Upper lobe of left lung (tissue), 6 donors: ENCODE measurements around the gene DKK2. TPM values are rescaled to one million over a fixed set of nuclear protein-coding genes. Genes with fewer than 3 reads are reported as not detected.
A peak's percentile ranks its signal among the peaks of the same experiment; 100 is the strongest.

Source experiments
- ATAC-seq, 2 donors: fragments of 200-7000 bp; cut with Tn5 transposase; one replicate each; pipeline ENCODE4 v1.9.1; 2022; ENCODE audit warnings: mild to moderate bottlenecking in 2 of 2, moderate library complexity in 2 of 2; ENCODE audit not compliant: low FRiP score in 2 of 2
- DNase-seq, 2 donors: peaks; one replicate each; pipeline ENCODE4 v3.0.0-alpha.2; 2019 to 2020
- H3K27ac ChIP-seq, 4 donors: fragments of 200-600 bp; sonication (generic); one replicate each; pipeline ENCODE4 v1.5.1; 2016 to 2019
- H3K27me3 ChIP-seq, 4 donors: fragments of 200-600 bp; sonication (generic); one replicate each; pipeline ENCODE4 v1.5.1; 2017 to 2019
- H3K36me3 ChIP-seq, 4 donors: fragments of 200-600 bp; sonication (generic); one replicate each; pipeline ENCODE4 v1.5.1; 2016 to 2019
- H3K4me1 ChIP-seq, 4 donors: fragments of 200-600 bp; sonication (generic); one replicate each; pipeline ENCODE4 v1.5.1; 2018 to 2019
- H3K4me3 ChIP-seq, 4 donors: fragments of 200-600 bp; sonication (generic); one replicate each; pipeline ENCODE4 v1.5.1; 2017 to 2019; ENCODE audit warnings: mild to moderate bottlenecking in 2 of 4, moderate library complexity in 1 of 4
- H3K9me3 ChIP-seq, 4 donors: fragments of 200-600 bp; sonication (generic); one replicate each; pipeline ENCODE4 v1.5.1; 2018 to 2019
- EP300 ChIP-seq, 4 donors: sonication (generic); formaldehyde crosslinking; IDR thresholded peaks; one replicate each; pipeline ENCODE4 v1.5.1; 2017; ENCODE audit warnings: antibody characterized with exemption in 4 of 4, control low read depth in 2 of 4
- POLR2A ChIP-seq, 4 donors: fragments of 450-650 bp; IDR thresholded peaks; one replicate each; pipeline ENCODE4 v1.5.1; 2016 to 2017; ENCODE audit warnings: antibody characterized with exemption in 4 of 4, mild to moderate bottlenecking in 2 of 4
- POLR2AphosphoS5 ChIP-seq, 2 donors: sonication (generic); formaldehyde crosslinking; IDR thresholded peaks; one replicate each; pipeline ENCODE4 v1.5.1; 2017; ENCODE audit warnings: antibody characterized with exemption in 2 of 2
- WGBS, 2 donors: methylation state at CpG; one replicate each; pipeline ENCODE4 v1.1.5; 2017 to 2018; 5-methylcytosine and 5-hydroxymethylcytosine counted together
- total RNA-seq, 6 donors: library from RNA; depleted of rRNA in 4 of 6; stranded (reverse); fragments of >200 nt in 4 of 6; gene quantifications; one replicate each; pipeline versions ENCODE4 v1.1.0 to v1.2.1, GENCODE V29; 2016 to 2021
- TF ChIP-seq, protein P1 (sequence below), 6 experiments: fragments of 450-650 bp in 4 of 6; fragments of 200-600 bp in 2 of 6; sonication (generic) in 2 of 6; IDR thresholded peaks; one replicate each; pipeline ENCODE4 v1.5.1; 2016 to 2019; ENCODE audit warnings: antibody characterized with exemption in 6 of 6
- donor health status: DM: no; HTN: no; CAD: no; lungs with moderate emphysema.
- donor health status: DM: no; HTN: yes; CAD: no; lungs with severe emphysema.

The DKK2 gene, protein sequence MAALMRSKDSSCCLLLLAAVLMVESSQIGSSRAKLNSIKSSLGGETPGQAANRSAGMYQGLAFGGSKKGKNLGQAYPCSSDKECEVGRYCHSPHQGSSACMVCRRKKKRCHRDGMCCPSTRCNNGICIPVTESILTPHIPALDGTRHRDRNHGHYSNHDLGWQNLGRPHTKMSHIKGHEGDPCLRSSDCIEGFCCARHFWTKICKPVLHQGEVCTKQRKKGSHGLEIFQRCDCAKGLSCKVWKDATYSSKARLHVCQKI
- total RNA-seq = 10 to 100 TPM in 1 of 6 donors, 1 to 10 TPM in 4, not detected in 1; 1.8 to 22.1 (median 6.0) TPM

DNA sequence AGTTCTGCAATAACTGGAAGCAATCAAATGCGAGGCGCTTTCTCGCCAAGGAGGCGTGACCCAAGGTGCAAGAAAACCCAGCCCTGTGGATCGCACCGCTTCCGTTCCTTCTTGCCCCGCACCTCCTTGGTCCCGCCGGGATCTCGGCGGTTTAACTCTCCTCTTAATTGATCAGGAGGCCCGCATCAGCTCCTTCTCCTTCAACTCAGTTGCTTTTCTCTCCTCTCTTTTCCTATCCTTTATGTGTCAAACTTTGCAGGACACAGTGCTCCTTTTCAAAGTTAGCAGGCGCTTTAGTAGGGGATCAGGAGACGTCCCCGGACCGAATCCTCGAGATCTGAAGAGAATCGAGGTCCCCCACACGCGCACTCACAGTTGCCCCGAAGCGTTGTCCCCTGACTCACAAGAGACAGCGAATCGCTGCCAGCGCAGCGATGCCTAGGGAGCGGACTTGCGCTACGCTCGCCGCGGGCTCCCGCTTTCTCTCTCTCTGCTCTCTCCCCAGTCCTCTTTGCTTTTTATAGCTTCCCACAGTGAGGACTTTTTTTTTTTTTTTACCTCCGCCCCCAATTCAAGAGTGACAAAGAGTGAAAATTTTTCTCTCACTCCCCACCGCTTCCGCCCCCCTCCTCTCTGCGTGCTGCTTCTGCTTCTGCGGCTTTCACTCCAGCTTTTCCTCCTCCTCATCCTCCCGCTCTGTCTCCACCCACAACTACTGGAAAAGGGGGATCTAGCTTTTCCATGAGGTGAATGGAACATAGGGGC is at the start of gene DKK2:
Gene DKK2, minus strand, starts transcription at position 495 of the 765 bp plus-strand sequence. CDS start 722 bp downstream, outside the sequence.
- peak in 1 of 2 donors; percentile 65 for ATAC-seq
- no peak for TF ChIP-seq EP300 (IDR thresholded peaks at IDR 0.05)
- TF ChIP-seq, protein P1, sequence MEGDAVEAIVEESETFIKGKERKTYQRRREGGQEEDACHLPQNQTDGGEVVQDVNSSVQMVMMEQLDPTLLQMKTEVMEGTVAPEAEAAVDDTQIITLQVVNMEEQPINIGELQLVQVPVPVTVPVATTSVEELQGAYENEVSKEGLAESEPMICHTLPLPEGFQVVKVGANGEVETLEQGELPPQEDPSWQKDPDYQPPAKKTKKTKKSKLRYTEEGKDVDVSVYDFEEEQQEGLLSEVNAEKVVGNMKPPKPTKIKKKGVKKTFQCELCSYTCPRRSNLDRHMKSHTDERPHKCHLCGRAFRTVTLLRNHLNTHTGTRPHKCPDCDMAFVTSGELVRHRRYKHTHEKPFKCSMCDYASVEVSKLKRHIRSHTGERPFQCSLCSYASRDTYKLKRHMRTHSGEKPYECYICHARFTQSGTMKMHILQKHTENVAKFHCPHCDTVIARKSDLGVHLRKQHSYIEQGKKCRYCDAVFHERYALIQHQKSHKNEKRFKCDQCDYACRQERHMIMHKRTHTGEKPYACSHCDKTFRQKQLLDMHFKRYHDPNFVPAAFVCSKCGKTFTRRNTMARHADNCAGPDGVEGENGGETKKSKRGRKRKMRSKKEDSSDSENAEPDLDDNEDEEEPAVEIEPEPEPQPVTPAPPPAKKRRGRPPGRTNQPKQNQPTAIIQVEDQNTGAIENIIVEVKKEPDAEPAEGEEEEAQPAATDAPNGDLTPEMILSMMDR (IDR thresholded peaks at IDR 0.05) = no peak
- no peak for TF ChIP-seq POLR2AphosphoS5 (IDR thresholded peaks at IDR 0.05)
- TF ChIP-seq POLR2A (IDR thresholded peaks at IDR 0.05) = no peak
- peak in 1 of 2 donors; percentile 48 for DNase-seq
- H3K27me3 ChIP-seq = peaks cover 0 to 11% (median 6%) of the 10 kb centered on the region in 4 donors
- H3K27ac ChIP-seq = no peak within 1 kb of the TSS
- peaks cover 19 to 39% (median 21%) of the 10 kb centered on the region in 4 donors for H3K4me1 ChIP-seq
- no peaks in the 10 kb centered on the region for H3K9me3 ChIP-seq
- 2 to 3% methylated on average over 40 of the region's 40 CpGs for WGBS, 2 donors
- H3K36me3 ChIP-seq = no peaks in the 10 kb centered on the region
- H3K4me3 ChIP-seq = peak within 1 kb of the TSS in 3 of 4 donors; percentile 26 to 46 (median 31)

DNA sequence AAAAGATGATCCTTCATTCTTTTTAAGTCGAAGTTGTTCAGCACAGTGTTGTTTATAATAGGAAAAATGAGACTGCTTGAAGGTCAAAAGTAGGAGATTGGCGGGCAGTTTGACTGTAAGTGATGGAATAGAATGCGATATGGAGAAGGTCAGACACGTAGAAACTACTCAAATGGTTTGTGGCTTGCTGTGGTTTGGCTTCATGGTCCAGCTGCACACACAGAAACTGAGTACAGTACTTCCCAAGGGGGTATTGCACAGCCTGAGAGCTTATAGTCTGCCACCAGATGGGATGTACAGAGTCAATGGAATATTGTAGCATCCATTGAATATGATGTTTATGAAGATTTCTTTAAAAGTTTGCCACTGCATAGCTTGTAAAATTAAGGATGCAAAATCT is 41.1 kb upstream of the DKK2 start:
- H3K27me3 ChIP-seq = no peaks in the 10 kb centered on the region
- no peak overlapping the region for H3K4me3 ChIP-seq
- H3K36me3 ChIP-seq = no peaks in the 10 kb centered on the region
- H3K4me1 ChIP-seq = no peaks in the 10 kb centered on the region
- no peak for DNase-seq
- WGBS, 2 donors = 78 to 82% methylated on average over 4 of the region's 4 CpGs
- no peak for ATAC-seq
- H3K9me3 ChIP-seq = peaks cover 0 to 3% (median 0%) of the 10 kb centered on the region in 4 donors
- no peak overlapping the region for H3K27ac ChIP-seq
- TF ChIP-seq EP300 (IDR thresholded peaks at IDR 0.05) = no peak
- TF ChIP-seq, protein P1 (IDR thresholded peaks at IDR 0.05) = no peak
- no peak for TF ChIP-seq POLR2AphosphoS5 (IDR thresholded peaks at IDR 0.05)
- no peak for TF ChIP-seq POLR2A (IDR thresholded peaks at IDR 0.05)

DNA sequence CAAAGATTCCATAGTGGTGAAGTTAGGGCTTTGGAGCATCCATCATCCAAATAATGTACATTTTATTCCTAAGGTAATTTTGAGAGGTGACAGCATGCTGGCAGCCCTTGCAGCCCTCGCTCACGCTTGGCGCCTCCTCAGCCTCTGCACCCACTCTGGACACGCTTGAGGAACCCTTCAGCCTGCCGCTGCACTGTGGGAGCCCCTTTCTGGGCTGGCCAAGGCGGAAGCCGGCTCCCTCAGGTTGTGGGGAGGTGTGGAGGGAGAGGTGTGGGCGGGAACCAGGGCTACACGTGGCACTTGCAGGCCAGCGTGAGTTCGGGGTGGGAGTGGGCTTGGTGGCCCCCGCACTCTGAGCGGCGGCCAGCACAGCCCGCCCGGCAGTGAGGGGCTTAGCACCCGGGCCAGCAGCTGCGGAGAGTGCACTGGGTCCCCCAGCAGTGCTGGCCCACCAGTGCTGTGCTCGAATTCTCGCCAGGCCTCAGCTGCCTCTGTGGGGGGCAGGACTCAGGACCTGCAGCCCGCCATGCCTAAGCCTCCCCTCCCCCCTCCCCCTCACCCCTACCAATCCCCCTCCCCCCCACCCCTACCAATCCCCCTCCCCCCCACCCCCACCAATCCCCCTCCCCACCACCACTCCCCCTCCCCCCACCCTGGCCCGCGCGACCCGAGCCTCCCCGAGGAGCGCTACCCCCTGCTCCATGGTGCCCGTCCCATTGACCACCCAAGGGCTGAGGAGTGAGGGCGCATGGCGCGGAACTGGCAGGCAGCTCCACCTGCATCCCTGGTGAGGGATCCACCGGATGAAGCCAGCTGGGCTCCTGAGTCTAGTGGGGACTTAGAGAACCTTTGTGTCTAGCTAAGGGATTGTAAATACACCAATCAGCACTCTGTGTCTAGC is 37.0 kb upstream of the DKK2 start:
- DNase-seq (peak in 1 of 2 donors; percentile 59), ATAC-seq (no peak)
- no peak for TF ChIP-seq POLR2AphosphoS5 (IDR thresholded peaks at IDR 0.05)
- TF ChIP-seq EP300 (IDR thresholded peaks at IDR 0.05) = no peak
- TF ChIP-seq, protein P1 (IDR thresholded peaks at IDR 0.05) = no peak
- TF ChIP-seq POLR2A (IDR thresholded peaks at IDR 0.05) = no peak
- H3K27ac ChIP-seq = no peak overlapping the region
- no peak overlapping the region for H3K4me3 ChIP-seq
- WGBS, 2 donors = 94 to 96% methylated on average over 13 to 27 of the region's 32 CpGs
- no peaks in the 10 kb centered on the region for H3K4me1 ChIP-seq
- H3K9me3 ChIP-seq = no peaks in the 10 kb centered on the region
- no peaks in the 10 kb centered on the region for H3K36me3 ChIP-seq
- no peaks in the 10 kb centered on the region for H3K27me3 ChIP-seq

DNA sequence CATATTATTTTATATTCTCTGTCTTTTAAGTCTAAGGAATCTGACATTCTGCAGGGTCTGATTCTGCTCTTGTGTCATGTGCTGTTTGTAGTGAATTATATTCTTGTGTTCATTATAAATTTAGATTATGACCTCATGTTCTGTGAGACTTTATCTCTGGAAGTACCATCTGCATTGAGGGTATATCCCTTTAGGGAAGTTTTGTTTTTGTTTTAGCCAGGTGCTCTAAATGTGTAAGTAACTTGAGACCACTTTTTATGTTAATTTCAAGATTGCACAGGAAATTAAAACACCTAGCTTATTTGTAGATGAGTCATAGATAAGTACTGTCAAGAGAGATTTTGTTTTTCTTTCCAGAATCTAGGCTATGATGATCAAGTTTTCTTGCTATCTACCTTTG is 35.0 kb upstream of the DKK2 start:
- no peaks in the 10 kb centered on the region for H3K36me3 ChIP-seq
- TF ChIP-seq, protein P1 (IDR thresholded peaks at IDR 0.05) = no peak
- TF ChIP-seq EP300 (IDR thresholded peaks at IDR 0.05) = no peak
- no peak for TF ChIP-seq POLR2AphosphoS5 (IDR thresholded peaks at IDR 0.05)
- TF ChIP-seq POLR2A (IDR thresholded peaks at IDR 0.05) = no peak
- H3K27me3 ChIP-seq = no peaks in the 10 kb centered on the region
- no peaks in the 10 kb centered on the region for H3K9me3 ChIP-seq
- ATAC-seq = no peak
- DNase-seq = no peak
- no peak overlapping the region for H3K27ac ChIP-seq
- H3K4me1 ChIP-seq = no peaks in the 10 kb centered on the region
- no peak overlapping the region for H3K4me3 ChIP-seq
